Prostate gland (tissue), 2 donors: ENCODE measurements around the gene SYCE3. TPM values are rescaled to one million over a fixed set of nuclear protein-coding genes. Genes with fewer than 3 reads are reported as not detected.

ENCODE experiments used
- DNase-seq: peaks from one replicate; pipeline ENCODE4 v3.0.0-alpha.2; 2019; ENCODE audit warnings: low spot score
- H3K27ac ChIP-seq, 2 donors: fragments of 200-600 bp; sonication (generic); 2 replicates each; pipeline ENCODE4 v1.5.1; 2017 to 2019
- H3K27me3 ChIP-seq: fragments of 200-600 bp; sonication (generic); replicated peaks from 2 replicates; pipeline ENCODE4 v1.5.1; 2019; ENCODE audit not compliant: insufficient read depth
- H3K36me3 ChIP-seq, 2 donors: fragments of 200-600 bp; sonication (generic); 1 replicate in 1 of 2; 2 replicates in 1 of 2; pipeline versions ENCODE4 v1.5.1 to v1.8.1; 2017 to 2019
- H3K4me1 ChIP-seq: fragments of 200-600 bp; sonication (generic); replicated peaks from 2 replicates; pipeline ENCODE4 v1.5.1; 2019
- H3K4me3 ChIP-seq, 2 donors: fragments of 200-600 bp; sonication (generic); 2 replicates each; pipeline ENCODE4 v1.5.1; 2017 to 2019
- H3K9me3 ChIP-seq: fragments of 200-600 bp; sonication (generic); 2 replicates; pipeline ENCODE4 v1.5.1; 2017
- CTCF ChIP-seq, 4 experiments: fragments of 200-600 bp in 2 of 4; fragments of 450-650 bp in 2 of 4; sonication (generic) in 2 of 4; IDR thresholded peaks; 1 replicate in 3 of 4; 2 replicates in 1 of 4; pipeline ENCODE4 v1.5.1; 2016 to 2019; ENCODE audit warnings: antibody characterized with exemption in 4 of 4, mild to moderate bottlenecking in 2 of 4, moderate library complexity in 2 of 4
- POLR2A ChIP-seq: fragments of 450-650 bp; IDR thresholded peaks from one replicate; pipeline ENCODE4 v1.6.1; 2016; ENCODE audit warnings: antibody characterized with exemption, mild to moderate bottlenecking
- POLR2AphosphoS5 ChIP-seq: sonication (generic); formaldehyde crosslinking; IDR thresholded peaks from one replicate; pipeline ENCODE4 v1.6.1; 2017; ENCODE audit warnings: antibody characterized with exemption
- WGBS: methylation state at CpG from one replicate; pipeline ENCODE4 v1.1.5; 2018; 5-methylcytosine and 5-hydroxymethylcytosine counted together
- intact Hi-C: fragments of 100-400 bp; cut with DNase I; formaldehyde crosslinking; loops from one replicate; pipeline ENCODE4 v1.14.2; 2022
- total RNA-seq, 2 donors: library from RNA; depleted of rRNA; stranded (reverse); fragments of >200 nt; gene quantifications; one replicate each; pipeline ENCODE4 v1.1.0, GENCODE V29; 2016

SYCE3 gene
- total RNA-seq, 2 donors from 2014 or later, result 10.2 TPM; not detected in 1

- WGBS, result 58% methylated on average over 40 of the region's 44 CpGs
- no peaks in the 10 kb centered on the region for H3K27me3 ChIP-seq
- no peak overlapping the region for H3K27ac ChIP-seq
- TF ChIP-seq POLR2AphosphoS5, result no peak
- no peak for TF ChIP-seq POLR2A
- TF ChIP-seq CTCF (IDR thresholded peaks at IDR 0.05), result no peak
- H3K4me1 ChIP-seq, result peaks cover 14% of the 10 kb centered on the region
- no peak for DNase-seq
- H3K9me3 ChIP-seq, result no peaks in the 10 kb centered on the region
- no peak overlapping the region for H3K4me3 ChIP-seq
- peaks cover 0 to 14% of the 10 kb centered on the region in 2 donors for H3K36me3 ChIP-seq
- intact Hi-C loops, result no loop called here
Observed at GRCh38 chr22:50504369-50505211, 58.1 kb downstream of the SYCE3 start.

GRCh38 chr22:50503475-50504145, 59.1 kb downstream of the SYCE3 start:
- Histone ChIP-seq H3K27me3 (no peaks in the 10 kb centered on the region), H3K36me3 (peaks cover 0 to 14% of the 10 kb centered on the region in 2 donors), H3K4me3 (no peak overlapping the region), H3K27ac (no peak overlapping the region), H3K4me1 (peaks cover 11% of the 10 kb centered on the region), H3K9me3 (no peaks in the 10 kb centered on the region)
- TF ChIP-seq POLR2A (no peak), CTCF (IDR thresholded peaks at IDR 0.05) (no peak), POLR2AphosphoS5 (no peak)
- WGBS, result 83% methylated on average over 22 of the region's 26 CpGs
- intact Hi-C loops, result no loop called here
- DNase-seq, result no peak

- H3K4me1 ChIP-seq, result peaks cover 9% of the 10 kb centered on the region
- H3K27ac ChIP-seq, result no peak overlapping the region
- intact Hi-C loops, result no loop called here
- H3K4me3 ChIP-seq, result no peak overlapping the region
- no peaks in the 10 kb centered on the region for H3K27me3 ChIP-seq
- TF ChIP-seq CTCF (IDR thresholded peaks at IDR 0.05), result no peak
- no peak for TF ChIP-seq POLR2A
- no peak for TF ChIP-seq POLR2AphosphoS5
- DNase-seq, result no peak
- peaks cover 0 to 14% of the 10 kb centered on the region in 2 donors for H3K36me3 ChIP-seq
- H3K9me3 ChIP-seq, result no peaks in the 10 kb centered on the region
- 88% methylated on average over 24 of the region's 24 CpGs for WGBS
Observed at GRCh38 chr22:50502628-50503474, 59.9 kb downstream of the SYCE3 start.

- intact Hi-C loops, result no loop called here
- no peak for DNase-seq
- H3K36me3 ChIP-seq, result peaks cover 0 to 14% of the 10 kb centered on the region in 2 donors
- no peak for TF ChIP-seq POLR2A
- TF ChIP-seq CTCF (IDR thresholded peaks at IDR 0.05), result no peak
- TF ChIP-seq POLR2AphosphoS5, result no peak
- no peak overlapping the region for H3K27ac ChIP-seq
- WGBS, result 82% methylated on average over 6 of the region's 6 CpGs
- no peaks in the 10 kb centered on the region for H3K9me3 ChIP-seq
- H3K4me3 ChIP-seq, result no peak overlapping the region
- peaks cover 9% of the 10 kb centered on the region for H3K4me1 ChIP-seq
- H3K27me3 ChIP-seq, result no peaks in the 10 kb centered on the region
Observed at GRCh38 chr22:50502096-50502495, 60.6 kb downstream of the SYCE3 start.

Other genes with a start within 250 kb of the SYCE3 start
- gene DENND6B, start 235.9 kb downstream of the SYCE3 start, total RNA-seq, result 10 to 100 TPM in 1 of 2 donors, 1 to 10 TPM in 1; 9.6 to 19.6 TPM
- 100 to 1,000 TPM in 1 of 2 donors, 10 to 100 TPM in 1; 80.6 to 107 TPM for gene PPP6R2, start 219.6 kb downstream of the SYCE3 start, total RNA-seq
- 100 to 1,000 TPM in 1 of 2 donors, 10 to 100 TPM in 1; 44.9 to 144 TPM for gene SBF1, start 87.9 kb downstream of the SYCE3 start, total RNA-seq
- 1 to 10 TPM; 7.3 to 7.9 TPM for gene ADM2, start 81.4 kb downstream of the SYCE3 start, total RNA-seq
- not detected for gene MIOX, start 76.1 kb downstream of the SYCE3 start, total RNA-seq
- 10 to 100 TPM; 76.6 to 94.3 TPM for gene LMF2, start 55.2 kb downstream of the SYCE3 start, total RNA-seq
- 10 to 100 TPM; 43.7 to 59.6 TPM for gene NCAPH2, start 54.7 kb downstream of the SYCE3 start, total RNA-seq
- 1 to 10 TPM; 1.5 to 8.3 TPM for gene SCO2, start 37.3 kb downstream of the SYCE3 start, total RNA-seq
- 10 to 100 TPM; 35.8 to 42.8 TPM for gene TYMP, start 32.9 kb downstream of the SYCE3 start, total RNA-seq
- gene KLHDC7B, start 17.0 kb downstream of the SYCE3 start, total RNA-seq, result under 1 TPM in 1 of 2 donors, not detected in 1; 0.62 TPM
- 10 to 100 TPM; 13.1 to 31.4 TPM for gene CPT1B, start 15.5 kb upstream of the SYCE3 start, total RNA-seq
- 100 to 1,000 TPM in 1 of 2 donors, 10 to 100 TPM in 1; 52.1 to 112 TPM for gene CHKB, start 19.9 kb upstream of the SYCE3 start, total RNA-seq
- gene MAPK8IP2, start 37.9 kb upstream of the SYCE3 start, total RNA-seq, result 10 to 100 TPM in 1 of 2 donors, 1 to 10 TPM in 1; 5.1 to 23.6 TPM
- 10 to 100 TPM; 60.7 to 81.7 TPM for gene ARSA, start 65.2 kb upstream of the SYCE3 start, total RNA-seq
- gene SHANK3, start 109.9 kb upstream of the SYCE3 start, total RNA-seq, result 10 to 100 TPM in 1 of 2 donors, 1 to 10 TPM in 1; 9.1 to 18.3 TPM
- gene ACR, start 175.3 kb upstream of the SYCE3 start, total RNA-seq, result 10 to 100 TPM in 1 of 2 donors, not detected in 1; 13.1 TPM
- gene RABL2B, start 220.7 kb upstream of the SYCE3 start, total RNA-seq, result 10 to 100 TPM; 23.0 to 31.7 TPM